Measurements from ENCODE around the gene LGI4. TPM values are rescaled to one million over a fixed set of nuclear protein-coding genes. Genes with fewer than 3 reads are reported as not detected.
A peak's percentile ranks its signal among the peaks of the same experiment; 100 is the strongest.

Gene LGI4
- total and polyA plus RNA-seq, 4 donors: 0.18 to 1.5 (median 1.1) TPM

DNA sequence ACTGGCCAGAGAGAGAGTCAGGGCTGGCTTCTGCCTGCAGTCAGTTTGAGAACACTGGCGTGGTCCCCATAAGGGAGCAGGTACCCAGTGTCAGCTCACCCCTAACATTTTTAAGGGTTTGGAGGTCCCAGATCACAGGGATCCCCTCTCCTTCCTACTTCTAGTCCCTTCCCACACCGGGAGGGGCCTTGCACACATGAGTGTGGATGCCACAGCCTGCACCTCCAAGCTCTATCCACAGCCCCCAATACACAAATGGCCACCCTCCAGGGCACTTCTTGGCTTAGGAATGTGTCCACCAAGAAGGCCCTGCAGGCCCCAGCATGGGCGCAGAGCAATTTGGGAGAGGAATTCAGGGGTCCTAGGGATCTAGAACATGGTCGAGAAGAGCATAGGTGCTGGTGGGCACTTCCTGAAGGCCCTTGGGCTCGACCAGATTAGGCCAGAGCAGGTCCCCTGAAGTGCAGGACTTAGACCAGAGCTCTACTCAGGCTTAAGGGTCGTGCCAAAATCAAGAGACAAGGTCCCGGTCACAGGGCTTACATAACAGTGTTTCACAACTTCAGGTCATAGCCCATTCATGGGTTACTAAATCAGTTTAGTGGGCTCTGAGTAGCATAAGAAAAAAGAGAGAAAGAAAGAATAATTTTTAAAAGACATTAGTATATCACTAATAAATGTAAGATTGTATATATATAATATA lies 35.7 kb upstream of the LGI4 start (continued):
- TF ChIP-seq, protein P1, sequence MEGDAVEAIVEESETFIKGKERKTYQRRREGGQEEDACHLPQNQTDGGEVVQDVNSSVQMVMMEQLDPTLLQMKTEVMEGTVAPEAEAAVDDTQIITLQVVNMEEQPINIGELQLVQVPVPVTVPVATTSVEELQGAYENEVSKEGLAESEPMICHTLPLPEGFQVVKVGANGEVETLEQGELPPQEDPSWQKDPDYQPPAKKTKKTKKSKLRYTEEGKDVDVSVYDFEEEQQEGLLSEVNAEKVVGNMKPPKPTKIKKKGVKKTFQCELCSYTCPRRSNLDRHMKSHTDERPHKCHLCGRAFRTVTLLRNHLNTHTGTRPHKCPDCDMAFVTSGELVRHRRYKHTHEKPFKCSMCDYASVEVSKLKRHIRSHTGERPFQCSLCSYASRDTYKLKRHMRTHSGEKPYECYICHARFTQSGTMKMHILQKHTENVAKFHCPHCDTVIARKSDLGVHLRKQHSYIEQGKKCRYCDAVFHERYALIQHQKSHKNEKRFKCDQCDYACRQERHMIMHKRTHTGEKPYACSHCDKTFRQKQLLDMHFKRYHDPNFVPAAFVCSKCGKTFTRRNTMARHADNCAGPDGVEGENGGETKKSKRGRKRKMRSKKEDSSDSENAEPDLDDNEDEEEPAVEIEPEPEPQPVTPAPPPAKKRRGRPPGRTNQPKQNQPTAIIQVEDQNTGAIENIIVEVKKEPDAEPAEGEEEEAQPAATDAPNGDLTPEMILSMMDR (IDR thresholded peaks at IDR 0.05; ENCODE audit: low read depth, low read length, missing input control): no peak
- TF ChIP-seq RAD21 (IDR thresholded peaks at IDR 0.05) (peak; percentile 32 to 42), FOXA1 (IDR thresholded peaks at IDR 0.05) (no peak), GABPA (IDR thresholded peaks at IDR 0.05 in 1 of 2, conservative IDR thresholded peaks at IDR 0.05 in 1 of 2) (peak in 1 of 2 donors; percentile 60)

DNA sequence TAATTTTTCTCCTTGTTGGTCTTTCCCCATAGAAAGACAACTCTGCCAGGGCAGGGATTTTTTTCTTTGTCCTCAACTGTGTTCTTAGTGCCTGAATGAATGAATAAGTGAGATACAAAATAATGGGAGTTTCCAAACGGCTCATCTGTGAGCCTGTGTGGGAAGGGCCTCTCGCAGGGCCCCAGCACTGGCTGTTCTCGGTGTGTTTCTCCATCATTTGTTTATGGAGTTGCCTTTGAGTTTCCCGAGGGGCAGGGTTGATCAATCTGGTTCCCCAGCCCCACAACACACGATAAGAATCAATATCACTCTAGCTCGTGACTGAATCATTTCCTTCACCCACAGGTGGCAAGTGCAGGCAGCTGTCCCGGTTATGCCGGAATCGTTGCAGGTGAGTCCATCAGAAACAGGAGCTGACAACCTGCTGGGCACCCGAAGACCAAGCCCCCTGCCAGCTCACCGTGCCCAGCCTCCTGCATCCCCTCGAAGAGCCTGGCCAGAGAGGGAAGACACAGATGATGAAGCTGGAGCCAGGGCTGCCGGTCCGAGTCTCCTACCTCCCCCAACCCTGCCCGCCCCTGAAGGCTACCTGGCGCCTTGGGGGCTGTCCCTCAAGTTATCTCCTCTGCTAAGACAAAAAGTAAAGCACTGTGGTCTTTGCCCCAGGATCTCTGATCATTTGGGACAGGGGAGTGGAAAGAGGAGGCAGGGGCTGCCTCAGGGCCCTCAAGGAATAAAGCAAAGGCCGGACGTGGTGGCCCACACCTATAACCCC lies 34.5 kb upstream of the LGI4 start:
- TF ChIP-seq RXRA (IDR thresholded peaks at IDR 0.05) (peak; percentile 9 to 25), HNF4A (conservative IDR thresholded peaks at IDR 0.05) (peak in 1 of 2 donors; percentile 5), SP1 (IDR thresholded peaks at IDR 0.05) (no peak), JUND (IDR thresholded peaks at IDR 0.05) (no peak), TAF1 (conservative IDR thresholded peaks at IDR 0.05) (no peak), RAD21 (IDR thresholded peaks at IDR 0.05) (no peak), HNF4G (IDR thresholded peaks at IDR 0.05) (no peak), NR2F2 (IDR thresholded peaks at IDR 0.05) (no peak), EGR1 (IDR thresholded peaks at IDR 0.05; ENCODE audit: low read depth in 2 of 2) (no peak), FOXA2 (IDR thresholded peaks at IDR 0.05) (no peak)
- TF ChIP-seq, protein P2, sequence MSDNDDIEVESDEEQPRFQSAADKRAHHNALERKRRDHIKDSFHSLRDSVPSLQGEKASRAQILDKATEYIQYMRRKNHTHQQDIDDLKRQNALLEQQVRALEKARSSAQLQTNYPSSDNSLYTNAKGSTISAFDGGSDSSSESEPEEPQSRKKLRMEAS (IDR thresholded peaks at IDR 0.05): no peak
- TF ChIP-seq, protein P1 (IDR thresholded peaks at IDR 0.05; ENCODE audit: low read depth, low read length, missing input control): no peak
- TF ChIP-seq, protein P3, sequence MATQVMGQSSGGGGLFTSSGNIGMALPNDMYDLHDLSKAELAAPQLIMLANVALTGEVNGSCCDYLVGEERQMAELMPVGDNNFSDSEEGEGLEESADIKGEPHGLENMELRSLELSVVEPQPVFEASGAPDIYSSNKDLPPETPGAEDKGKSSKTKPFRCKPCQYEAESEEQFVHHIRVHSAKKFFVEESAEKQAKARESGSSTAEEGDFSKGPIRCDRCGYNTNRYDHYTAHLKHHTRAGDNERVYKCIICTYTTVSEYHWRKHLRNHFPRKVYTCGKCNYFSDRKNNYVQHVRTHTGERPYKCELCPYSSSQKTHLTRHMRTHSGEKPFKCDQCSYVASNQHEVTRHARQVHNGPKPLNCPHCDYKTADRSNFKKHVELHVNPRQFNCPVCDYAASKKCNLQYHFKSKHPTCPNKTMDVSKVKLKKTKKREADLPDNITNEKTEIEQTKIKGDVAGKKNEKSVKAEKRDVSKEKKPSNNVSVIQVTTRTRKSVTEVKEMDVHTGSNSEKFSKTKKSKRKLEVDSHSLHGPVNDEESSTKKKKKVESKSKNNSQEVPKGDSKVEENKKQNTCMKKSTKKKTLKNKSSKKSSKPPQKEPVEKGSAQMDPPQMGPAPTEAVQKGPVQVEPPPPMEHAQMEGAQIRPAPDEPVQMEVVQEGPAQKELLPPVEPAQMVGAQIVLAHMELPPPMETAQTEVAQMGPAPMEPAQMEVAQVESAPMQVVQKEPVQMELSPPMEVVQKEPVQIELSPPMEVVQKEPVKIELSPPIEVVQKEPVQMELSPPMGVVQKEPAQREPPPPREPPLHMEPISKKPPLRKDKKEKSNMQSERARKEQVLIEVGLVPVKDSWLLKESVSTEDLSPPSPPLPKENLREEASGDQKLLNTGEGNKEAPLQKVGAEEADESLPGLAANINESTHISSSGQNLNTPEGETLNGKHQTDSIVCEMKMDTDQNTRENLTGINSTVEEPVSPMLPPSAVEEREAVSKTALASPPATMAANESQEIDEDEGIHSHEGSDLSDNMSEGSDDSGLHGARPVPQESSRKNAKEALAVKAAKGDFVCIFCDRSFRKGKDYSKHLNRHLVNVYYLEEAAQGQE (IDR thresholded peaks at IDR 0.05): no peak
- no peak overlapping the region for H3K27ac ChIP-seq (ENCODE audit: low read depth in 1 of 2, low read length in 2 of 2)
- WGBS: 62% methylated on average over 18 of the region's 18 CpGs
- no peak overlapping the region for H3K9ac ChIP-seq (ENCODE audit: low read depth in 1 of 2, low read length in 2 of 2)
- peaks cover 0 to 5% (median 3%) of the 10 kb centered on the region in 4 donors for H3K36me3 ChIP-seq (ENCODE audit: control insufficient read depth in 4 of 4, insufficient read depth in 3 of 4, low read depth in 1 of 4, low read length in 3 of 4)
- H3K9me3 ChIP-seq (ENCODE audit: control insufficient read depth in 4 of 4, low read length in 3 of 4): peaks cover 0 to 4% (median 2%) of the 10 kb centered on the region in 4 donors
- H3K4me1 ChIP-seq (ENCODE audit: control insufficient read depth in 4 of 4, insufficient read depth in 4 of 4, low read length in 3 of 4): peaks cover 8 to 23% (median 16%) of the 10 kb centered on the region in 4 donors
- no peak overlapping the region for H3K4me3 ChIP-seq (ENCODE audit: low read depth in 1 of 3, low read length in 3 of 3)
- no peaks in the 10 kb centered on the region for H3K27me3 ChIP-seq (ENCODE audit: control insufficient read depth in 4 of 4, insufficient read depth in 4 of 4, low read length in 3 of 4)
- DNase-seq (ENCODE audit: low spot score): no peak
